H1 (cell line): ENCODE results near the gene TNS4. TPM values are rescaled to one million over a fixed set of nuclear protein-coding genes. Genes with fewer than 3 reads are reported as not detected.

Experiments
- CHD1 ChIP-seq: IDR thresholded peaks from 2 replicates; pipeline ENCODE4 v1.6.1; 2012; ENCODE audit warnings: low read depth, low read length, improper control_type of control experiment
- GABPA ChIP-seq: IDR thresholded peaks from 2 replicates; pipeline ENCODE4 v1.6.1; 2011; ENCODE audit warnings: mild to moderate bottlenecking, low read length, moderate library complexity, borderline replicate concordance; ENCODE audit not compliant: insufficient read depth
- HDAC2 ChIP-seq, 2 experiments: fragments of 300-600 bp in 1 of 2; sonication (generic) in 1 of 2; IDR thresholded peaks; 2 replicates each; pipeline ENCODE4 v1.6.1; 2011 to 2012; ENCODE audit warnings: low read depth in 2 of 2, low read length in 2 of 2, mild to moderate bottlenecking in 2 of 2, moderate library complexity in 2 of 2, borderline replicate concordance in 1 of 2, inconsistent platforms in 1 of 2
- KDM4A ChIP-seq: IDR thresholded peaks from one replicate; pipeline ENCODE4 v1.7.1; 2012; ENCODE audit warnings: low read depth, mild to moderate bottlenecking, moderate library complexity, low read length, inconsistent platforms; ENCODE audit not compliant: severe bottlenecking
- PHF8 ChIP-seq: fragments of 200-600 bp; sonication (generic); conservative IDR thresholded peaks from 2 replicates; pipeline ENCODE4 v1.7.1; 2012; ENCODE audit warnings: low read depth, mild to moderate bottlenecking, inconsistent platforms, low read length, moderate library complexity
- SIN3A ChIP-seq, 2 experiments: IDR thresholded peaks in 1 of 2; conservative IDR thresholded peaks in 1 of 2; 2 replicates each; pipeline ENCODE4 v1.6.1; 2011 to 2012; ENCODE audit warnings: low read length in 2 of 2, improper control_type of control experiment in 1 of 2, low read depth in 1 of 2, mild to moderate bottlenecking in 1 of 2
- SIRT6 ChIP-seq: IDR thresholded peaks from one replicate; pipeline ENCODE4 v1.7.1; 2012; ENCODE audit warnings: low read length, inconsistent platforms
- polyA plus RNA-seq, 7 experiments: library from polyadenylated mRNA; depleted of rRNA in 3 of 7; stranded (reverse) in 5 of 7; unstranded in 2 of 7; fragments of >200 nt in 5 of 7; fragments of 200-250 nt in 2 of 7; gene quantifications; 1 replicate in 5 of 7; 2 replicates in 1 of 7; 4 replicates in 1 of 7; pipeline versions ENCODE4 v1.2.1 to v1.2.3, GENCODE V29; 2011 to 2013; ENCODE audit warnings: missing spikeins in 2 of 7, mixed read lengths in 2 of 7
- total RNA-seq: library from RNA; stranded (reverse); fragmentation: NEBNext Ultra II Directional; extraction: Animal tissue kit (Norgen Biotek cat#: 25700); gene quantifications from 2 replicates; pipeline ENCODE4 v1.2.1, GENCODE V29; 2021
- TF ChIP-seq, protein P1 (sequence below): fragments of 300-600 bp; sonication (generic); IDR thresholded peaks from 2 replicates; pipeline ENCODE4 v1.7.1; 2012; ENCODE audit warnings: low read length, moderate library complexity, mild to moderate bottlenecking, inconsistent platforms; ENCODE audit not compliant: insufficient replicate concordance

TNS4 gene
- total and polyA plus RNA-seq, 2 of the 8 experiments (the other 6 are each of a cell fraction or from before 2014, with no cell fraction given), result 0.20 to 0.21 TPM

- TF ChIP-seq, protein P1, sequence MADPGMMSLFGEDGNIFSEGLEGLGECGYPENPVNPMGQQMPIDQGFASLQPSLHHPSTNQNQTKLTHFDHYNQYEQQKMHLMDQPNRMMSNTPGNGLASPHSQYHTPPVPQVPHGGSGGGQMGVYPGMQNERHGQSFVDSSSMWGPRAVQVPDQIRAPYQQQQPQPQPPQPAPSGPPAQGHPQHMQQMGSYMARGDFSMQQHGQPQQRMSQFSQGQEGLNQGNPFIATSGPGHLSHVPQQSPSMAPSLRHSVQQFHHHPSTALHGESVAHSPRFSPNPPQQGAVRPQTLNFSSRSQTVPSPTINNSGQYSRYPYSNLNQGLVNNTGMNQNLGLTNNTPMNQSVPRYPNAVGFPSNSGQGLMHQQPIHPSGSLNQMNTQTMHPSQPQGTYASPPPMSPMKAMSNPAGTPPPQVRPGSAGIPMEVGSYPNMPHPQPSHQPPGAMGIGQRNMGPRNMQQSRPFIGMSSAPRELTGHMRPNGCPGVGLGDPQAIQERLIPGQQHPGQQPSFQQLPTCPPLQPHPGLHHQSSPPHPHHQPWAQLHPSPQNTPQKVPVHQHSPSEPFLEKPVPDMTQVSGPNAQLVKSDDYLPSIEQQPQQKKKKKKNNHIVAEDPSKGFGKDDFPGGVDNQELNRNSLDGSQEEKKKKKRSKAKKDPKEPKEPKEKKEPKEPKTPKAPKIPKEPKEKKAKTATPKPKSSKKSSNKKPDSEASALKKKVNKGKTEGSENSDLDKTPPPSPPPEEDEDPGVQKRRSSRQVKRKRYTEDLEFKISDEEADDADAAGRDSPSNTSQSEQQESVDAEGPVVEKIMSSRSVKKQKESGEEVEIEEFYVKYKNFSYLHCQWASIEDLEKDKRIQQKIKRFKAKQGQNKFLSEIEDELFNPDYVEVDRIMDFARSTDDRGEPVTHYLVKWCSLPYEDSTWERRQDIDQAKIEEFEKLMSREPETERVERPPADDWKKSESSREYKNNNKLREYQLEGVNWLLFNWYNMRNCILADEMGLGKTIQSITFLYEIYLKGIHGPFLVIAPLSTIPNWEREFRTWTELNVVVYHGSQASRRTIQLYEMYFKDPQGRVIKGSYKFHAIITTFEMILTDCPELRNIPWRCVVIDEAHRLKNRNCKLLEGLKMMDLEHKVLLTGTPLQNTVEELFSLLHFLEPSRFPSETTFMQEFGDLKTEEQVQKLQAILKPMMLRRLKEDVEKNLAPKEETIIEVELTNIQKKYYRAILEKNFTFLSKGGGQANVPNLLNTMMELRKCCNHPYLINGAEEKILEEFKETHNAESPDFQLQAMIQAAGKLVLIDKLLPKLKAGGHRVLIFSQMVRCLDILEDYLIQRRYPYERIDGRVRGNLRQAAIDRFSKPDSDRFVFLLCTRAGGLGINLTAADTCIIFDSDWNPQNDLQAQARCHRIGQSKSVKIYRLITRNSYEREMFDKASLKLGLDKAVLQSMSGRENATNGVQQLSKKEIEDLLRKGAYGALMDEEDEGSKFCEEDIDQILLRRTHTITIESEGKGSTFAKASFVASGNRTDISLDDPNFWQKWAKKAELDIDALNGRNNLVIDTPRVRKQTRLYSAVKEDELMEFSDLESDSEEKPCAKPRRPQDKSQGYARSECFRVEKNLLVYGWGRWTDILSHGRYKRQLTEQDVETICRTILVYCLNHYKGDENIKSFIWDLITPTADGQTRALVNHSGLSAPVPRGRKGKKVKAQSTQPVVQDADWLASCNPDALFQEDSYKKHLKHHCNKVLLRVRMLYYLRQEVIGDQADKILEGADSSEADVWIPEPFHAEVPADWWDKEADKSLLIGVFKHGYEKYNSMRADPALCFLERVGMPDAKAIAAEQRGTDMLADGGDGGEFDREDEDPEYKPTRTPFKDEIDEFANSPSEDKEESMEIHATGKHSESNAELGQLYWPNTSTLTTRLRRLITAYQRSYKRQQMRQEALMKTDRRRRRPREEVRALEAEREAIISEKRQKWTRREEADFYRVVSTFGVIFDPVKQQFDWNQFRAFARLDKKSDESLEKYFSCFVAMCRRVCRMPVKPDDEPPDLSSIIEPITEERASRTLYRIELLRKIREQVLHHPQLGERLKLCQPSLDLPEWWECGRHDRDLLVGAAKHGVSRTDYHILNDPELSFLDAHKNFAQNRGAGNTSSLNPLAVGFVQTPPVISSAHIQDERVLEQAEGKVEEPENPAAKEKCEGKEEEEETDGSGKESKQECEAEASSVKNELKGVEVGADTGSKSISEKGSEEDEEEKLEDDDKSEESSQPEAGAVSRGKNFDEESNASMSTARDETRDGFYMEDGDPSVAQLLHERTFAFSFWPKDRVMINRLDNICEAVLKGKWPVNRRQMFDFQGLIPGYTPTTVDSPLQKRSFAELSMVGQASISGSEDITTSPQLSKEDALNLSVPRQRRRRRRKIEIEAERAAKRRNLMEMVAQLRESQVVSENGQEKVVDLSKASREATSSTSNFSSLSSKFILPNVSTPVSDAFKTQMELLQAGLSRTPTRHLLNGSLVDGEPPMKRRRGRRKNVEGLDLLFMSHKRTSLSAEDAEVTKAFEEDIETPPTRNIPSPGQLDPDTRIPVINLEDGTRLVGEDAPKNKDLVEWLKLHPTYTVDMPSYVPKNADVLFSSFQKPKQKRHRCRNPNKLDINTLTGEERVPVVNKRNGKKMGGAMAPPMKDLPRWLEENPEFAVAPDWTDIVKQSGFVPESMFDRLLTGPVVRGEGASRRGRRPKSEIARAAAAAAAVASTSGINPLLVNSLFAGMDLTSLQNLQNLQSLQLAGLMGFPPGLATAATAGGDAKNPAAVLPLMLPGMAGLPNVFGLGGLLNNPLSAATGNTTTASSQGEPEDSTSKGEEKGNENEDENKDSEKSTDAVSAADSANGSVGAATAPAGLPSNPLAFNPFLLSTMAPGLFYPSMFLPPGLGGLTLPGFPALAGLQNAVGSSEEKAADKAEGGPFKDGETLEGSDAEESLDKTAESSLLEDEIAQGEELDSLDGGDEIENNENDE, result no peak
- TF ChIP-seq HDAC2 (IDR thresholded peaks at IDR 0.05; ENCODE audit: borderline replicate concordance in 1 of 2, low read depth in 2 of 2, low read length in 2 of 2) (0 out of 4 replicates have a peak, but pooled peaks of 1 of the 2 experiments have one; percentile 41), CHD1 (no peak), GABPA (no peak), KDM4A (peak; percentile 66), SIRT6 (no peak), SIN3A (conservative IDR thresholded peaks at IDR 0.05 in 1 of 2, IDR thresholded peaks at IDR 0.05 in 1 of 2; ENCODE audit: low read depth in 1 of 2, low read length in 2 of 2) (no peak), PHF8 (peak; percentile 63)
Observed at GRCh38 chr17:40443196-40443987, 58.0 kb downstream of the TNS4 start, which contains the start of gene IGFBP4 (continued).
